ENCODE results near the gene CD22. TPM values are rescaled to one million over a fixed set of nuclear protein-coding genes. Genes with fewer than 3 reads are reported as not detected.

The CD22 gene
- total RNA-seq, 2 donors from 2014 or later, result 14.0 TPM; not detected in 1

DNA sequence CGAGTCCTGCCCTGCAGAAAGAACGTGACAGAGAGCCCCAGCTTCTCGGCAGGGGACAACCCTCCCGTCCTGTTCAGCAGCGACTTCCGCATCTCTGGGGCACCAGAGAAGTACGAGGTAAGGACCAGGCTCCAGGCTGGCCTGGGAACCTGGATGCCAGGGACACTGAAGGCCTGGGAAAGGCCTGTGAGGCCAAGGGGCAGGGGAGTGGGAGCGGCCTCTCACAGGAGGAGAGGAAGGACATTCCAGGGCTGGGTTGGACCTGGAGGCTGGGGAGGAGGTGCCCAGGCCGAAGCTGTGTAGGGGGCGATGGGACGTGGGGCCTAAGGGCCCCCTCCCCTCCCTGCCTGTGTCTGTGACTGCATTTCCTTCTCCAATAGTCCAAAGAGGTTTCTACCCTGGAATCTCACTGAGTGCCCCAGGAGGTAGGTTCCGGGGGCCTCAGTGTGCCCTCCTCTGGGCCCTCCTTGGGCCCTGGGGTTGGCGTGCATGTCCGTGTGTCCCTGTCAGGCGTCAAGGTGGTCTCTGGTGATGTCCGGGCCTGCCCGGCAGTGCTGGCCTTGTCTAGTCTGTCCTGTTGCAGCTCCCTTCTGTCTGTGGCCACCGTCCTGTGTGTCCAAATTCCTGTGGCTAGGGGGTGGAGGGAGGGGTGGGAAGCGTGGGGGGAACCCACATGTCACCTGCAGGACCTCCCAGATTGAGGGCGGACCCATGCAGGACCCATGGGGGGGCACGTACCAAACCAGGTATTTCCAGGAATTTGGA is 16.9 kb upstream of the CD22 start:
- Histone ChIP-seq H3K27ac (no peak overlapping the region), H3K4me3 (no peak overlapping the region)
- 75% methylated on average over 20 of the region's 21 CpGs for WGBS

DNA sequence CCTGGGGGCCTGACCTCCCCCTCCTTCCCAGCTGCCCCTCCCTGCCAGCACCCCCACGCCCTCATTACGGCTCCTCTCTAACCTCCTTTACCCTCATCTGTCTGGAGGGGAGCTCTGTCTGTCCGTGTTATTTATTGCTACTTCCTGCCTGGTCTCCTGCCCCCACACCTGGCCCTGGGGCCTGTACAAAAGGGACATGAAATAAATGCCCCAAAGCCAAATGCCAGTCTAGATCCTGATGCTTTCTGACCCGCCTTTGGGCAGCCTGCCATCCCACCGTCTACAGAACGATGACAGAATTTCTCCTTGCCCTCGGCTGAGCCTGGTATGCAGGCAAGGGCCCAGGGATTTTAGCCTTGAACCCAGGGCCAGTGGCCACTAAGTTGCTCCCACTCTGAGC is 15.4 kb upstream of the CD22 start:
- H3K27me3 ChIP-seq (replicated peaks; ENCODE audit: insufficient read depth), result no peaks in the 10 kb centered on the region
- no peaks in the 10 kb centered on the region for H3K36me3 ChIP-seq
- H3K9me3 ChIP-seq, result no peaks in the 10 kb centered on the region
- no peak for TF ChIP-seq POLR2AphosphoS5 (IDR thresholded peaks at IDR 0.05)
- TF ChIP-seq, protein P1, sequence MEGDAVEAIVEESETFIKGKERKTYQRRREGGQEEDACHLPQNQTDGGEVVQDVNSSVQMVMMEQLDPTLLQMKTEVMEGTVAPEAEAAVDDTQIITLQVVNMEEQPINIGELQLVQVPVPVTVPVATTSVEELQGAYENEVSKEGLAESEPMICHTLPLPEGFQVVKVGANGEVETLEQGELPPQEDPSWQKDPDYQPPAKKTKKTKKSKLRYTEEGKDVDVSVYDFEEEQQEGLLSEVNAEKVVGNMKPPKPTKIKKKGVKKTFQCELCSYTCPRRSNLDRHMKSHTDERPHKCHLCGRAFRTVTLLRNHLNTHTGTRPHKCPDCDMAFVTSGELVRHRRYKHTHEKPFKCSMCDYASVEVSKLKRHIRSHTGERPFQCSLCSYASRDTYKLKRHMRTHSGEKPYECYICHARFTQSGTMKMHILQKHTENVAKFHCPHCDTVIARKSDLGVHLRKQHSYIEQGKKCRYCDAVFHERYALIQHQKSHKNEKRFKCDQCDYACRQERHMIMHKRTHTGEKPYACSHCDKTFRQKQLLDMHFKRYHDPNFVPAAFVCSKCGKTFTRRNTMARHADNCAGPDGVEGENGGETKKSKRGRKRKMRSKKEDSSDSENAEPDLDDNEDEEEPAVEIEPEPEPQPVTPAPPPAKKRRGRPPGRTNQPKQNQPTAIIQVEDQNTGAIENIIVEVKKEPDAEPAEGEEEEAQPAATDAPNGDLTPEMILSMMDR (IDR thresholded peaks at IDR 0.05), result no peak
- no peak for TF ChIP-seq POLR2A (IDR thresholded peaks at IDR 0.05)
- no peak overlapping the region for H3K27ac ChIP-seq
- H3K4me3 ChIP-seq, result no peak overlapping the region
- no peaks in the 10 kb centered on the region for H3K4me1 ChIP-seq (replicated peaks)
- 45% methylated on average over 7 of the region's 7 CpGs for WGBS
- no peak for DNase-seq (ENCODE audit: low spot score)
- intact Hi-C loops (cut with DNase I), result no loop called here

More for the DNA sequence above, 16.9 kb upstream of the CD22 start:
- no peaks in the 10 kb centered on the region for H3K36me3 ChIP-seq
- H3K4me1 ChIP-seq (replicated peaks), result no peaks in the 10 kb centered on the region
- intact Hi-C loops (cut with DNase I), result no loop called here
- TF ChIP-seq POLR2AphosphoS5 (IDR thresholded peaks at IDR 0.05), result no peak
- TF ChIP-seq, protein P1 (IDR thresholded peaks at IDR 0.05), result no peak
- TF ChIP-seq POLR2A (IDR thresholded peaks at IDR 0.05), result no peak
- H3K9me3 ChIP-seq, result no peaks in the 10 kb centered on the region
- no peak for DNase-seq (ENCODE audit: low spot score)
- H3K27me3 ChIP-seq (replicated peaks; ENCODE audit: insufficient read depth), result no peaks in the 10 kb centered on the region

DNA sequence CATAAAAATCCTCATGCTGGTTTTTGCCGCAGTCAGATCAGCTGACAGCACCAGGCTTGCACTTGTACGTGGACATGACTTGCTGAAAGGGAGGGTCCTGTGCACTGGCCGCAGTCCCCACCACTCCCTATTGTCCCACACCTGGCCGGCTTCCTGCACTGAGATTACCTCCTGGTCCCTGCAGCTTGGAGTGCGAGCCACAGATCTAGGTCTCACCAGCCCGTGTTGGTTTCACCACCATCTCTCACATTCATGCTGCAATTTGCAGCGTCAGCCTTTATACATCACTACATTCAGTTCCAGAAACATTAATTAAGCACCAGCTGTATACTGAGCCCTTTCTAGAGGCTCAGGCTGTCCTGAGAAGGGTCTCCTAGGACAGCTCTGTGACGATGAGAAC is 15.0 kb upstream of the CD22 start:
- H3K4me1 ChIP-seq (replicated peaks), result no peaks in the 10 kb centered on the region
- DNase-seq (ENCODE audit: low spot score), result no peak
- H3K9me3 ChIP-seq, result no peaks in the 10 kb centered on the region
- H3K4me3 ChIP-seq, result no peak overlapping the region
- WGBS, result 81% methylated on average over 8 of the region's 8 CpGs
- no peaks in the 10 kb centered on the region for H3K36me3 ChIP-seq
- H3K27ac ChIP-seq, result no peak overlapping the region
- no peak for TF ChIP-seq POLR2AphosphoS5 (IDR thresholded peaks at IDR 0.05)
- TF ChIP-seq, protein P1 (IDR thresholded peaks at IDR 0.05), result no peak
- no peak for TF ChIP-seq POLR2A (IDR thresholded peaks at IDR 0.05)
- no peaks in the 10 kb centered on the region for H3K27me3 ChIP-seq (replicated peaks; ENCODE audit: insufficient read depth)
- intact Hi-C loops (cut with DNase I), result no loop called here

- Histone ChIP-seq H3K27ac (no peak overlapping the region), H3K4me3 (no peak overlapping the region), H3K36me3 (no peaks in the 10 kb centered on the region), H3K9me3 (no peaks in the 10 kb centered on the region), H3K4me1 (replicated peaks) (no peaks in the 10 kb centered on the region), H3K27me3 (replicated peaks; ENCODE audit: insufficient read depth) (no peaks in the 10 kb centered on the region)
- intact Hi-C loops (cut with DNase I), result no loop called here
- WGBS, result 85% methylated on average over 10 of the region's 10 CpGs
- TF ChIP-seq, protein P1 (IDR thresholded peaks at IDR 0.05), result no peak
- no peak for TF ChIP-seq POLR2A (IDR thresholded peaks at IDR 0.05)
- TF ChIP-seq POLR2AphosphoS5 (IDR thresholded peaks at IDR 0.05), result no peak
- DNase-seq (ENCODE audit: low spot score), result no peak
Measured at GRCh38 chr19:35314858-35315470, 14.0 kb upstream of the CD22 start.

GRCh38 chr19:35315883-35316282 is 13.1 kb upstream of the CD22 start:
- WGBS, result 66% methylated on average over 9 of the region's 9 CpGs

More at GRCh38 chr19:35315883-35316282, 13.1 kb upstream of the CD22 start:
- Histone ChIP-seq H3K4me3 (no peak overlapping the region), H3K4me1 (replicated peaks) (no peaks in the 10 kb centered on the region), H3K27me3 (replicated peaks; ENCODE audit: insufficient read depth) (no peaks in the 10 kb centered on the region), H3K27ac (no peak overlapping the region), H3K36me3 (no peaks in the 10 kb centered on the region), H3K9me3 (no peaks in the 10 kb centered on the region)
- intact Hi-C loops (cut with DNase I), result no loop called here
- TF ChIP-seq, protein P1 (IDR thresholded peaks at IDR 0.05), result no peak
- TF ChIP-seq POLR2A (IDR thresholded peaks at IDR 0.05) (no peak), POLR2AphosphoS5 (IDR thresholded peaks at IDR 0.05) (no peak)
- DNase-seq (ENCODE audit: low spot score), result no peak

Data from prostate gland (tissue), 2 donors.